GM06990 (cell line): Measurements from ENCODE around the gene RAD51C.
A peak's percentile ranks its signal among the peaks of the same experiment; 100 is the strongest.

Source experiments
- DNase-seq: peaks from one replicate; pipeline ENCODE4 v3.0.0-alpha.2; 2011; ENCODE audit not compliant: insufficient read length; ENCODE audit errors: extremely low read depth
- H3K27me3 ChIP-seq: replicated peaks from 2 replicates; pipeline ENCODE4 v1.6.0; 2011; ENCODE audit warnings: low read length; ENCODE audit not compliant: control insufficient read depth, insufficient read depth
- H3K36me3 ChIP-seq: 2 replicates; pipeline ENCODE4 v1.5.1; 2011; ENCODE audit warnings: low read length; ENCODE audit not compliant: control insufficient read depth, insufficient read depth
- H3K4me3 ChIP-seq: replicated peaks from 2 replicates; pipeline ENCODE4 v1.5.1; 2011; ENCODE audit warnings: low read depth, mild to moderate bottlenecking, control low read depth, low read length
- TF ChIP-seq, protein P1 (sequence below): IDR thresholded peaks from 2 replicates; pipeline ENCODE4 v1.5.1; 2011; ENCODE audit warnings: low read length, control low read depth, mild to moderate bottlenecking, inconsistent platforms; ENCODE audit not compliant: insufficient read depth, poor library complexity, severe bottlenecking

Gene RAD51C

DNA sequence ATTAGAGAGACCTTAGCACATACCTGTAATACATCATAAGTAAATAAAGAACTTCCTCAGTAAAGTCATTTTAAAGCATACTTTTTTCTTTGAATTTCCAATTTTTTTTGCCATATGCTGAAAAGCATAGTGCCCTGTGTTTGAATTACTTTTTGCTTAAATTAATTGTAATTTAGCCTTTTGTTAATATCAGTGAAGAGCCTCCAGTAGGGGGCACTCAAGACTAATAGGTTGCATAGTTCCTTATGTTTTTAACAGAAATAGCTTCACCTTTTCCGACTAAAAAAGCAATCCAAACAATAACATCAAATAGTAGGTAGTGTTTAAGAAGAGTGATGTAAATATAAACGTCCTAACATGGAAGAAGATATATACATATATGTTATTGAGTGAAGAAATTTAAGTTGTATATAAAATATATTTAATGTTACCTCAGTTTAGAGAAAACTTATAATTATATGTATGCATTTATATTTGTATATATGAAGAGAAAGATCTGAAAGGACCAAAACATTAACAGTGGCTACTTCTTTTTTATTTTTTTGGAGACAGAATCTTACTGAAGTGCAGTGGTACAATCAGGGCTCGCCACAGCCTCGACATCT lies 18.6 kb downstream of the RAD51C start:
- DNase-seq: no peak
- TF ChIP-seq, protein P1, sequence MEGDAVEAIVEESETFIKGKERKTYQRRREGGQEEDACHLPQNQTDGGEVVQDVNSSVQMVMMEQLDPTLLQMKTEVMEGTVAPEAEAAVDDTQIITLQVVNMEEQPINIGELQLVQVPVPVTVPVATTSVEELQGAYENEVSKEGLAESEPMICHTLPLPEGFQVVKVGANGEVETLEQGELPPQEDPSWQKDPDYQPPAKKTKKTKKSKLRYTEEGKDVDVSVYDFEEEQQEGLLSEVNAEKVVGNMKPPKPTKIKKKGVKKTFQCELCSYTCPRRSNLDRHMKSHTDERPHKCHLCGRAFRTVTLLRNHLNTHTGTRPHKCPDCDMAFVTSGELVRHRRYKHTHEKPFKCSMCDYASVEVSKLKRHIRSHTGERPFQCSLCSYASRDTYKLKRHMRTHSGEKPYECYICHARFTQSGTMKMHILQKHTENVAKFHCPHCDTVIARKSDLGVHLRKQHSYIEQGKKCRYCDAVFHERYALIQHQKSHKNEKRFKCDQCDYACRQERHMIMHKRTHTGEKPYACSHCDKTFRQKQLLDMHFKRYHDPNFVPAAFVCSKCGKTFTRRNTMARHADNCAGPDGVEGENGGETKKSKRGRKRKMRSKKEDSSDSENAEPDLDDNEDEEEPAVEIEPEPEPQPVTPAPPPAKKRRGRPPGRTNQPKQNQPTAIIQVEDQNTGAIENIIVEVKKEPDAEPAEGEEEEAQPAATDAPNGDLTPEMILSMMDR: peak; percentile 66
- H3K36me3 ChIP-seq: no peaks in the 10 kb centered on the region; the same call in 1 of the 2 replicates
- H3K27me3 ChIP-seq: no peaks in the 10 kb centered on the region
- no peak overlapping the region for H3K4me3 ChIP-seq

DNA sequence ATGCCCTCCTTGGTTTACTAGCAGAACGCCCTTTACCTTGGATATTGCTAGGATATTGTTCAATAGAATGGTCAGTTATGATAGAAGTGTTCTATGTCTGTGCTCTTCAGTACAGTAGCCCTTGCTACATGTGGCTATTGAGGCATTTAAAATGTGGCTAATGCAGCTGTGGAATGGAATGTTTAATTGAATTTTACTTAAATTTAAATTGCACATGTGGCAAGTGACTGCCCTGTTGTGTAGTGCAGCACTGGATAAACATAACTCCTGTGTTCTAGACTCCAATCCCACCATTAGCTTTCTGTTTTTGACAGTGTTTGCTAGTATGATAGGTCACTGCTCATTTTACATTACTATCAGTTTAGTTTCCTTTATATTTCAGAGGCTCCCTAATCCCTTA lies 29.9 kb downstream of the RAD51C start:
- DNase-seq: no peak
- no peaks in the 10 kb centered on the region for H3K27me3 ChIP-seq
- no peak overlapping the region for H3K4me3 ChIP-seq
- TF ChIP-seq, protein P1: no peak
- H3K36me3 ChIP-seq: no peaks in the 10 kb centered on the region; the same call in none of the 2 replicates

DNA sequence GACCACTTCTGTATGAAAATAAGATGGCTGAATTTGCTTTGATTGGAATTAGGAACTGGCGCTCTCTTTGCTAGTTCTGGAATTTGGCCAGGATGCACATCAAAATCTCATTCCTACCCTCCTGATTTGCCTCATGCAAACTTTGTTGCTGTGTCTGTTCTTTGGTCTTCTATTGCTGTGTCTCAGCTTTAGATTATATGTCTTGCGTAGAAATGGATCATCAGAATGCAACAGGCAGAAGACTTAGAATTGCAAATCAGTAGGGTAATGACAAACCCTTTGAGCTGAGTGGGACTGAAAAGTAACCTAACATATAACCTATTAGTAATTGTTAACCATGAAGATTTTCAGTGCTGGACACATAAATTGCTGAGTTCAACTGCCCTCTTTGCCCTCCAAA lies 30.3 kb downstream of the RAD51C start:
- Histone ChIP-seq H3K4me3 (no peak overlapping the region), H3K36me3 (no peaks in the 10 kb centered on the region; the same call in none of the 2 replicates), H3K27me3 (no peaks in the 10 kb centered on the region)
- DNase-seq: no peak
- TF ChIP-seq, protein P1: no peak

DNA sequence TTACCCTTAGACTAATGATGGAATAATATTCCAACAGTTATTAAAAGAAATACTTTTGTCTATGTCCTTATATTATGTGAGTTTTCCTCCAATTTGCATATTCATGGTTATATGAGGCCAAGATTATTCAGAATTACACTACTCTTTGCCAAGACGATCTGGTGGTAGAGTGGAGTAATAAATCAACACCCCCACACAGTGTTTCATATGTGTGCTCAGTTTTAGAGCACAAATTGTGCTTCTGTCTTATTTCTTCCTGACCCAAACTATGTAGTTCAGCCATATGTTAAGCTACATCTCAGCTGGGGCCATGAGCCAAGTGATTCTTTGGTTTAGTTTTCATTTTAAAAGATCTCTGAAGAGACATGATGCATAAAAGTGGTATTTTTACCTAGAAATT lies 36.4 kb downstream of the RAD51C start:
- DNase-seq: no peak
- TF ChIP-seq, protein P1: no peak
- Histone ChIP-seq H3K4me3 (no peak overlapping the region), H3K36me3 (no peaks in the 10 kb centered on the region), H3K27me3 (no peaks in the 10 kb centered on the region)

DNA sequence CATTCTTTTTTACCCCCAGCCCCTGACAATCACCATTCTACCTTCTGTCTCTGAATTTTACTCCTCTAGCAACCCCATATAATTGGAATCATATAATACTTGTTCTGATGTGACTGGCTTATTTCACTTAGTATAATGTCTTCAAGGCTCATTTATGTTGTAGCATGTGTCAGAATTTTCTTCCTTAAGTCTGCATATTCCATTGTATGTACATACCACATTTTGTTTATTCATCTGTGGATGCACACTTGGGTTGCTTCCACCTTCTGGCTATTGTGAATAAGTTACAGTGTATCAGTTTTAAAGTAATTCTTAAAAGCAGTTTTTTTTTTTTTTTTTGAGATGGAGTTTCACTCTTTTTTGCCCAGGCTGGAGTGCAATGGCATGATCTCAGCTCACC lies 38.5 kb downstream of the RAD51C start:
- no peaks in the 10 kb centered on the region for H3K27me3 ChIP-seq
- no peaks in the 10 kb centered on the region for H3K36me3 ChIP-seq
- TF ChIP-seq, protein P1: no peak
- no peak overlapping the region for H3K4me3 ChIP-seq
- DNase-seq: no peak

DNA sequence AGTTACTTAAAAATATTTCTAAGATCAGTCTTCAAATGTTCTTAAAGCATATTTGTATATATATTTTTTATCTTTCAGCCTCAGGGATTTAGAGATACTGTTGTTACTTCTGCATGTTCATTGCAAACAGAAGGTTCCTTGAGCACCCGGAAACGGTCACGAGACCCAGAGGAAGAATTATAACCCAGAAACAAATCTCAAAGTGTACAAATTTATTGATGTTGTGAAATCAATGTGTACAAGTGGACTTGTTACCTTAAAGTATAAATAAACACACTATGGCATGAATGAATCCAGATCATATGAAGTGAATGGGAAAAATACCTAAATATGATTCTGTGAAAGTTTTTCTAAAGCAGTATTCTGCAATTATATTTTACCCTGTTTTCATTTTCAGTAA lies 41.6 kb downstream of the RAD51C start:
- no peak overlapping the region for H3K4me3 ChIP-seq
- no peaks in the 10 kb centered on the region for H3K27me3 ChIP-seq
- H3K36me3 ChIP-seq: no peaks in the 10 kb centered on the region
- DNase-seq: no peak
- TF ChIP-seq, protein P1: no peak
